Fibroblast of mammary gland (primary cell): ENCODE data around the gene GSTT4.

ENCODE experiments used
- DNase-seq: peaks from one replicate; pipeline ENCODE4 v3.0.0-alpha.2; 2010; ENCODE audit warnings: low read depth
- H3K4me3 ChIP-seq: 2 replicates; pipeline ENCODE4 v1.5.1; 2011; ENCODE audit warnings: low read depth, mild to moderate bottlenecking, low read length, moderate library complexity; ENCODE audit not compliant: control insufficient read depth
- TF ChIP-seq, protein P1 (sequence below): conservative IDR thresholded peaks from 2 replicates; pipeline ENCODE4 v1.5.1; 2011; ENCODE audit warnings: low read depth, low read length, inconsistent platforms; ENCODE audit not compliant: control insufficient read depth, insufficient read depth

Gene GSTT4

DNA sequence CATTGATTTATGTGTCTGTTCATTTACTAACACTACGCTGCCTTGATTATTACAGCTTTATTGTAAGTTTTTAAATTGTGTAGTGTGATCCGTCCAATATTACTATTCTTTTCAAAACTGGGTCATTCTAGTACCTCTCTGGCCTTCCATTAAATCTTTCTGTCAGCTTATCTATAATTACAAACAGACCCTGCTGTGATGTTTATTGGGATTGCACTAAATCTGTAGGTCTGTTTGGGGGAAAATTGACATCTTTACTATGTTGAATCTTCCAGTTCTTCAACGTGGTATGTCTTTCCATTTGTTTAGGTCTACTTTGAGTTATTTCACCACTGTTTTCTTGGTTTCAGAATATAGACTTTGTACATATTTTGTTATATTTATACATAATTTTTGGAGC is 21.5 kb upstream of the GSTT4 start:
- H3K4me3 ChIP-seq, result no peak overlapping the region
- no peak for DNase-seq
- TF ChIP-seq, protein P1, sequence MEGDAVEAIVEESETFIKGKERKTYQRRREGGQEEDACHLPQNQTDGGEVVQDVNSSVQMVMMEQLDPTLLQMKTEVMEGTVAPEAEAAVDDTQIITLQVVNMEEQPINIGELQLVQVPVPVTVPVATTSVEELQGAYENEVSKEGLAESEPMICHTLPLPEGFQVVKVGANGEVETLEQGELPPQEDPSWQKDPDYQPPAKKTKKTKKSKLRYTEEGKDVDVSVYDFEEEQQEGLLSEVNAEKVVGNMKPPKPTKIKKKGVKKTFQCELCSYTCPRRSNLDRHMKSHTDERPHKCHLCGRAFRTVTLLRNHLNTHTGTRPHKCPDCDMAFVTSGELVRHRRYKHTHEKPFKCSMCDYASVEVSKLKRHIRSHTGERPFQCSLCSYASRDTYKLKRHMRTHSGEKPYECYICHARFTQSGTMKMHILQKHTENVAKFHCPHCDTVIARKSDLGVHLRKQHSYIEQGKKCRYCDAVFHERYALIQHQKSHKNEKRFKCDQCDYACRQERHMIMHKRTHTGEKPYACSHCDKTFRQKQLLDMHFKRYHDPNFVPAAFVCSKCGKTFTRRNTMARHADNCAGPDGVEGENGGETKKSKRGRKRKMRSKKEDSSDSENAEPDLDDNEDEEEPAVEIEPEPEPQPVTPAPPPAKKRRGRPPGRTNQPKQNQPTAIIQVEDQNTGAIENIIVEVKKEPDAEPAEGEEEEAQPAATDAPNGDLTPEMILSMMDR, result no peak

DNA sequence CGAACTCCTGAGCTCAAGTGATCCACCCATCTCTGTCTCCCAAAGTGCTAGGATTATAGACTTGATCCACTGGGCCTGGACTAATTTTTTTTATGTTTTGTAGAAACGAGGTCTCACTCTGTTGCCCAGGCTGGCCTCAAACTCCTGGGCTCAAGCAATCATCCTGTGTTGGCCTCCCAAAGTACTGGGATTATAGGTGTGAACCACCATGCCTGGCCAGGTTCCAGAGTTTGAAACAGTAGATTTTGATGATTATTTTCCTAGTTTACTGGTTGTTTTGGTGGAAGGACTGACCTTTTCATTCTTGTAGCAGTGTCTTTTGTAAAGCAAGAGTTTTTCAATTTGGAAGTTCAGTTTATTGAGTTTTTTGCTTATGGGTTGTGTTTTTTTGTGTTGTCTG is 20.8 kb upstream of the GSTT4 start:
- TF ChIP-seq, protein P1, result no peak
- no peak for DNase-seq
- no peak overlapping the region for H3K4me3 ChIP-seq

DNA sequence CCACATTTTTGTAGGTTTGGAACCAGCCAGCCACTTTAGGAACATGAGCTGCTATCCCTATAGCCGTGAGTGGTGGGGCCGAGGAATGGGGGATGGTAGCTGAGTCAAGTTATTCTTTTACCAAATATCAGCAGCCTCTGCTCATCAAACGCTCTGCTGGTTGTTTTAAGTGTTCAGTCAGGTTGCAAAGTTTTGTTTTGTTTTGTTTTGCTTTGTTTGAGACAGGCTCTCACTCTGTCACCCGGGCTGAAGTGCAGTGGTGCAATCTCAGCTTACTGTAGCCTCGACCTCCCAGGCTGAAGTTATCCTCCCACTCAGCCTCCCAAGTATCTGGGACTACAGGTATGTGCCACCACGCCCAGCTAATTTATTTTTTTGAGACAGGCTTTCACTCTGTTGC is 20.2 kb upstream of the GSTT4 start:
- TF ChIP-seq, protein P1, result no peak
- no peak for DNase-seq

GRCh38 chr22:24024354-24024753 is 19.1 kb upstream of the GSTT4 start:
- no peak overlapping the region for H3K4me3 ChIP-seq
- TF ChIP-seq, protein P1, result no peak
- DNase-seq, result no peak

More for the DNA sequence above, 20.2 kb upstream of the GSTT4 start:
- no peak overlapping the region for H3K4me3 ChIP-seq

DNA sequence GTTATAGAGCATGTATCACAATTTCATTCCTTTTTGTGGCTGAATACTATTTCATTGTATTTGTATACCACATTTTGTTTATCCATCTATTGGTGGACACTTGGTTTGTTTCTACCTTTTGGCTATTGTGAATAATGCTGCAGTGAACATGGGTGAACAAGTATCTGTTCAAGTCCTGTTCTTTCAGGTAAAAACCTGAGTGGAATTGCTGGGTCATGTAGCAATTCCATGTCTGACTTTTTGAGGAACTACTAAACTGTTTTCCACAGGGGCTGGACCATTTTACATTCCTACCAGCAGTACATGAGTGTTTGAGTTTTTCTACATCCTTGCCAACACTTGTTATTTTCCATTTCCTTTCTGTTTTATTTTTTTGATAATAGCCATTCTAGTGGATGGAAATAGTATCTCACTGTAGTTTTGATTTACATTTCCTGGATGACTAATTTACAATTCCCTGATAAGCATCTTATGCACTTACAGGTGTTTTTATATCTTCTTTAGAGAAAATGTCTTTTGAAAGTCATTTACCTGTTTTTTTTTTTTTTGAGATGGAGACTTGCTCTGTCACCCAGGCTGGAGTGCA is 18.0 kb upstream of the GSTT4 start:
- TF ChIP-seq, protein P1, result no peak
- no peak for DNase-seq

DNA sequence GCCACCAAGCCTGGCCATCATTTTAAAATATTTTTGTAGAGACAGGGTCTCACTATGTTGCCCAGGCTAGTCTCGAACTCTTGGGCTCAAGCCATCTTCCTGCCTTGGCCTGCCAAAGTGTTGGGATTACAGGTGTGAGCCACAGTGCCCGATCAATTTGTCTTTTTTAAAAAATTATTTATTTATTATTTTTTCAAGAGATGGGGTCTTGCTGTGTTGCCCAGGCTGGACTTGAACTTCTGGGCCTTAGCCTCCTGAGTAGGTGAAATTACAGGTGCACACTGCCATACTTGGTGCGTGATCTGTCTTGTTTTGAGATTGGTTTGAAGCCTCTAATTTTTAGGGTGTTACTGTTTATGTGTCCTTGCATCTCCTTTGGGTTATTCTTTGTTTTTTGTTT is 16.1 kb upstream of the GSTT4 start:
- TF ChIP-seq, protein P1, result no peak
- H3K4me3 ChIP-seq, result no peak overlapping the region
- DNase-seq, result no peak

More for the DNA sequence above, 18.0 kb upstream of the GSTT4 start:
- H3K4me3 ChIP-seq, result no peak overlapping the region

GRCh38 chr22:24016156-24016555 is 10.9 kb upstream of the GSTT4 start:
- DNase-seq, result no peak
- TF ChIP-seq, protein P1, result no peak
- H3K4me3 ChIP-seq, result no peak overlapping the region
